ENCODE results near the gene WASF2. TPM values are rescaled to one million over a fixed set of nuclear protein-coding genes. Genes with fewer than 3 reads are reported as not detected.

The WASF2 gene
- total RNA-seq, 1 experiment from 2014 or later, result 104 TPM

DNA sequence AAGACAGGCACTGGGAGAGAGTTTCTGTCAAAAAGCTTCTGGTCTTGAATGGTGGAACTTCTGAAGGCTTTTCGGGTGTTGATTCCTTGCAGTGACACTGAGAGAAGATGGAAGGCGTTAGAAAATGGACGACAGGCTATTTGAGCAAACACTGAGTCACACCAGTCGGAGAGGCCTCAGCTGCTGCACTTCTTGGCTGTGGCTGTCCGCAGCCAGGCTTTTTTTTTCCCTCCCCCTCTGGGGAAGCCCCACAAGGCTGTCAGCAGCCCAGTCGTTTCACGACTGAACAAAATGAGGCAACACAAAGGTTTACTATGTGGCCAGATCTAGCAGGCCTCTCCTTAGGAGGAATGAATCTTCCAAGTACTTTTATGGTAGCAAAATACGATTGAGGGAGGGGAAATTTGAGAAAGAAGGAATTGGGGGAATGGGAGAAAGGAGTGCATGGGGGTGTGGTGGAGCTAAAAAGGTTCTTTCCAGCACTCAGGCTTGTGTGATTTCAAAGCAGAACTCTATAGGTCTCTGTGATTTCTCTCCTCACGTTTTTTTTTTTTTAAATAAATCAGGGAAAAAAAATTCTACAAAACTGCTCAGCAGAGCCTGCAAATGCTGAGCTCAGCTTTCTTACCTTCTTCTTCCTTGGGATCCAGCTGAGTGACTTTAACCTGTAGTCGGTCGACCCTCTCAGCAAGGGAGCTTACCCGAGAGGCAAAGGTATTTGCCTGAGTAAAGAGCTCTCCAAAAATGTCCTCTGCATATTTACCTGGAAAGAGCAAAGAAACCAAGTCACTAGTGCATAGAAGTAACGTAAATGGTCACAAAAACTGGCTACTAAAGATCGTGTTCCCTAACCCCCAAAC lies 71.4 kb downstream of the WASF2 start (continued):
- no peak for TF ChIP-seq ZNF416 (CRISPR knock-in tag; IDR thresholded peaks at IDR 0.05)

DNA sequence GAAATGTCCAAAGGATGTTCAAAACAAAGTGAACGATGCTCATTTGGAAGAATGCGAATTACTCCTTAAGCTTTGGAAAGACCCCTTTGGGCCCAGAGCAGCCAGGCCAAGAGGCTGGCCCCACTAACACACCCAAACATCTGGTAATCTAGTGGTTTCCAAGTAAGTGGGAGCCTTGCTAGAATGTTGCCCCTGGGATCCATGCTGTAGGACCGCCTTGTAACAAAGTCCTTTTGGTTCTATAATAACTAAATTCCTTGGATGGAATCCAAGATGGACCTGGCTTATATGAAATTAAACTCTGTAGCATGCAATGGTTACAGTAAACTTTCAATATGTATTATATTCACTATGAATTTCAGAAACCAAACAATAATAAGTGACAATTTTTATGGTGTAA lies 72.3 kb downstream of the WASF2 start:
- Mint-ChIP-seq H3K36me3 (peaks cover 52% of the 10 kb centered on the region), H3K4me3 (no peak overlapping the region), H3K27me3 (ENCODE audit: low read depth) (no peaks in the 10 kb centered on the region), H3K4me1 (peaks cover 44% of the 10 kb centered on the region), H3K27ac (peak overlapping the region; percentile 95), H3K9me3 (no peaks in the 10 kb centered on the region)
- TF ChIP-seq ZNF317 (CRISPR knock-in tag; IDR thresholded peaks at IDR 0.05; ENCODE audit: borderline replicate concordance, low read depth) (no peak), SMAD4 (CRISPR knock-in tag; IDR thresholded peaks at IDR 0.05) (no peak), NR1H2 (CRISPR knock-in tag; IDR thresholded peaks at IDR 0.05) (no peak), HMGA2 (CRISPR knock-in tag; IDR thresholded peaks at IDR 0.05) (no peak), JUN (CRISPR knock-in tag; IDR thresholded peaks at IDR 0.05) (no peak), MXD4 (CRISPR knock-in tag; IDR thresholded peaks at IDR 0.05; ENCODE audit: borderline replicate concordance) (no peak), MYBL2 (CRISPR knock-in tag; IDR thresholded peaks at IDR 0.05) (no peak), CREB1 (CRISPR knock-in tag; IDR thresholded peaks at IDR 0.05) (no peak), JAZF1 (CRISPR knock-in tag; IDR thresholded peaks at IDR 0.05) (no peak), ZNF416 (CRISPR knock-in tag; IDR thresholded peaks at IDR 0.05) (no peak), ETV6 (CRISPR knock-in tag; IDR thresholded peaks at IDR 0.05) (no peak), GRHL2 (CRISPR knock-in tag; IDR thresholded peaks at IDR 0.05; ENCODE audit: insufficient replicate concordance, severe bottlenecking) (no peak), NFATC4 (CRISPR knock-in tag; IDR thresholded peaks at IDR 0.05) (no peak), SMAD3 (CRISPR knock-in tag; IDR thresholded peaks at IDR 0.05; ENCODE audit: borderline replicate concordance) (no peak), CREM (CRISPR knock-in tag; IDR thresholded peaks at IDR 0.05) (no peak)
- TF ChIP-seq, protein P1, sequence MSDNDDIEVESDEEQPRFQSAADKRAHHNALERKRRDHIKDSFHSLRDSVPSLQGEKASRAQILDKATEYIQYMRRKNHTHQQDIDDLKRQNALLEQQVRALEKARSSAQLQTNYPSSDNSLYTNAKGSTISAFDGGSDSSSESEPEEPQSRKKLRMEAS (CRISPR knock-in tag; IDR thresholded peaks at IDR 0.05), result no peak
- TF ChIP-seq, protein P2, sequence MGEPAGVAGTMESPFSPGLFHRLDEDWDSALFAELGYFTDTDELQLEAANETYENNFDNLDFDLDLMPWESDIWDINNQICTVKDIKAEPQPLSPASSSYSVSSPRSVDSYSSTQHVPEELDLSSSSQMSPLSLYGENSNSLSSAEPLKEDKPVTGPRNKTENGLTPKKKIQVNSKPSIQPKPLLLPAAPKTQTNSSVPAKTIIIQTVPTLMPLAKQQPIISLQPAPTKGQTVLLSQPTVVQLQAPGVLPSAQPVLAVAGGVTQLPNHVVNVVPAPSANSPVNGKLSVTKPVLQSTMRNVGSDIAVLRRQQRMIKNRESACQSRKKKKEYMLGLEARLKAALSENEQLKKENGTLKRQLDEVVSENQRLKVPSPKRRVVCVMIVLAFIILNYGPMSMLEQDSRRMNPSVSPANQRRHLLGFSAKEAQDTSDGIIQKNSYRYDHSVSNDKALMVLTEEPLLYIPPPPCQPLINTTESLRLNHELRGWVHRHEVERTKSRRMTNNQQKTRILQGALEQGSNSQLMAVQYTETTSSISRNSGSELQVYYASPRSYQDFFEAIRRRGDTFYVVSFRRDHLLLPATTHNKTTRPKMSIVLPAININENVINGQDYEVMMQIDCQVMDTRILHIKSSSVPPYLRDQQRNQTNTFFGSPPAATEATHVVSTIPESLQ (CRISPR knock-in tag; IDR thresholded peaks at IDR 0.05), result no peak
- TF ChIP-seq, protein P3, sequence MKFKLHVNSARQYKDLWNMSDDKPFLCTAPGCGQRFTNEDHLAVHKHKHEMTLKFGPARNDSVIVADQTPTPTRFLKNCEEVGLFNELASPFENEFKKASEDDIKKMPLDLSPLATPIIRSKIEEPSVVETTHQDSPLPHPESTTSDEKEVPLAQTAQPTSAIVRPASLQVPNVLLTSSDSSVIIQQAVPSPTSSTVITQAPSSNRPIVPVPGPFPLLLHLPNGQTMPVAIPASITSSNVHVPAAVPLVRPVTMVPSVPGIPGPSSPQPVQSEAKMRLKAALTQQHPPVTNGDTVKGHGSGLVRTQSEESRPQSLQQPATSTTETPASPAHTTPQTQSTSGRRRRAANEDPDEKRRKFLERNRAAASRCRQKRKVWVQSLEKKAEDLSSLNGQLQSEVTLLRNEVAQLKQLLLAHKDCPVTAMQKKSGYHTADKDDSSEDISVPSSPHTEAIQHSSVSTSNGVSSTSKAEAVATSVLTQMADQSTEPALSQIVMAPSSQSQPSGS (CRISPR knock-in tag; IDR thresholded peaks at IDR 0.05; ENCODE audit: borderline replicate concordance, low read depth), result no peak
- TF ChIP-seq, protein P4, sequence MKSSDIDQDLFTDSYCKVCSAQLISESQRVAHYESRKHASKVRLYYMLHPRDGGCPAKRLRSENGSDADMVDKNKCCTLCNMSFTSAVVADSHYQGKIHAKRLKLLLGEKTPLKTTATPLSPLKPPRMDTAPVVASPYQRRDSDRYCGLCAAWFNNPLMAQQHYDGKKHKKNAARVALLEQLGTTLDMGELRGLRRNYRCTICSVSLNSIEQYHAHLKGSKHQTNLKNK (CRISPR knock-in tag; IDR thresholded peaks at IDR 0.05), result no peak
- TF ChIP-seq, protein P5, sequence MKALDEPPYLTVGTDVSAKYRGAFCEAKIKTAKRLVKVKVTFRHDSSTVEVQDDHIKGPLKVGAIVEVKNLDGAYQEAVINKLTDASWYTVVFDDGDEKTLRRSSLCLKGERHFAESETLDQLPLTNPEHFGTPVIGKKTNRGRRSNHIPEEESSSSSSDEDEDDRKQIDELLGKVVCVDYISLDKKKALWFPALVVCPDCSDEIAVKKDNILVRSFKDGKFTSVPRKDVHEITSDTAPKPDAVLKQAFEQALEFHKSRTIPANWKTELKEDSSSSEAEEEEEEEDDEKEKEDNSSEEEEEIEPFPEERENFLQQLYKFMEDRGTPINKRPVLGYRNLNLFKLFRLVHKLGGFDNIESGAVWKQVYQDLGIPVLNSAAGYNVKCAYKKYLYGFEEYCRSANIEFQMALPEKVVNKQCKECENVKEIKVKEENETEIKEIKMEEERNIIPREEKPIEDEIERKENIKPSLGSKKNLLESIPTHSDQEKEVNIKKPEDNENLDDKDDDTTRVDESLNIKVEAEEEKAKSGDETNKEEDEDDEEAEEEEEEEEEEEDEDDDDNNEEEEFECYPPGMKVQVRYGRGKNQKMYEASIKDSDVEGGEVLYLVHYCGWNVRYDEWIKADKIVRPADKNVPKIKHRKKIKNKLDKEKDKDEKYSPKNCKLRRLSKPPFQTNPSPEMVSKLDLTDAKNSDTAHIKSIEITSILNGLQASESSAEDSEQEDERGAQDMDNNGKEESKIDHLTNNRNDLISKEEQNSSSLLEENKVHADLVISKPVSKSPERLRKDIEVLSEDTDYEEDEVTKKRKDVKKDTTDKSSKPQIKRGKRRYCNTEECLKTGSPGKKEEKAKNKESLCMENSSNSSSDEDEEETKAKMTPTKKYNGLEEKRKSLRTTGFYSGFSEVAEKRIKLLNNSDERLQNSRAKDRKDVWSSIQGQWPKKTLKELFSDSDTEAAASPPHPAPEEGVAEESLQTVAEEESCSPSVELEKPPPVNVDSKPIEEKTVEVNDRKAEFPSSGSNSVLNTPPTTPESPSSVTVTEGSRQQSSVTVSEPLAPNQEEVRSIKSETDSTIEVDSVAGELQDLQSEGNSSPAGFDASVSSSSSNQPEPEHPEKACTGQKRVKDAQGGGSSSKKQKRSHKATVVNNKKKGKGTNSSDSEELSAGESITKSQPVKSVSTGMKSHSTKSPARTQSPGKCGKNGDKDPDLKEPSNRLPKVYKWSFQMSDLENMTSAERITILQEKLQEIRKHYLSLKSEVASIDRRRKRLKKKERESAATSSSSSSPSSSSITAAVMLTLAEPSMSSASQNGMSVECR (CRISPR knock-in tag; IDR thresholded peaks at IDR 0.05; ENCODE audit: borderline replicate concordance), result no peak
- ATAC-seq, result no peak
- no peak for DNase-seq (ENCODE audit: low spot score)
- ChIA-PET POLR2A (no interaction called here), CTCF (interaction anchor here (1.6 to 4.3 kb wide), 3 partner anchors 12 to 188 kb away, joined by 4 to 67 read pairs (median 9); partner anchors contain the start of gene AHDC1)

Measured in WTC11 (cell line).